HepG2 (cell line): ENCODE data around the gene MTMR6. TPM values are rescaled to one million over a fixed set of nuclear protein-coding genes. Genes with fewer than 3 reads are reported as not detected.

Experiments
- ATAC-seq: fragments of 200-7000 bp; cut with Tn5 transposase; 3 replicates; pipeline ENCODE4 v1.9.1; 2020; ENCODE audit warnings: mild to moderate bottlenecking, moderate library complexity
- BruUV-seq: library from RNA; stranded (reverse); fragments of 400-500 nt; replicated peaks from 2 replicates; lab custom pipeline; 2021; lab: Mats Ljungman, UMichigan
- CTCF ChIA-PET: fragments of 300-600 bp; formaldehyde crosslinking; extraction: SDS; loops from one replicate; lab custom pipeline; 2021; ENCODE audit warnings: low total read pairs, inconsistent platforms, low intra/inter-chr PET ratio; lab: Yijun Ruan, JAX
- POLR2A ChIA-PET: fragments of 350-600 bp; sonication (Branson Sonifier 250); formaldehyde crosslinking; loops from one replicate; lab custom pipeline; 2020; ENCODE audit warnings: antibody characterized with exemption, inconsistent platforms; lab: Yijun Ruan, JAX
- DNase-seq: peaks from one replicate; pipeline ENCODE4 v3.0.0-alpha.2; 2015; ENCODE audit warnings: low spot score
- FAIRE-seq: peaks from 3 replicates; lab custom pipeline; 2011; peaks lifted over from hg19 to GRCh38; lab: Jason Lieb, UNC
- H2AFZ ChIP-seq: one replicate; pipeline ENCODE4 v1.6.1; 2011; ENCODE audit warnings: low read length, inconsistent platforms
- H3K27ac ChIP-seq: fragments of 300-600 bp; 3 replicates; pipeline ENCODE4 v1.8.0; 2011; ENCODE audit warnings: mixed run types, mild to moderate bottlenecking, mixed read lengths, low read length, inconsistent platforms; ENCODE audit not compliant: insufficient read depth; ENCODE audit errors: extremely low read length
- H3K27me3 ChIP-seq, 2 experiments: fragments of 200-600 bp in 1 of 2; 2 replicates in 1 of 2; 3 replicates in 1 of 2; pipeline versions ENCODE4 v1.6.0 to v1.8.0; 2011; ENCODE audit warnings: low read length in 2 of 2, mild to moderate bottlenecking in 2 of 2, moderate library complexity in 2 of 2, inconsistent platforms in 1 of 2; ENCODE audit not compliant: insufficient read depth in 2 of 2, control insufficient read depth in 1 of 2
- H3K36me3 ChIP-seq, 2 experiments: fragments of 200-600 bp in 1 of 2; replicated peaks in 1 of 2; 2 replicates in 1 of 2; 3 replicates in 1 of 2; pipeline versions ENCODE4 v1.5.1 to v1.8.0; 2011; ENCODE audit warnings: low read length in 2 of 2, inconsistent platforms in 1 of 2; ENCODE audit not compliant: insufficient read depth in 2 of 2, control insufficient read depth in 1 of 2
- H3K4me1 ChIP-seq: 2 replicates; pipeline ENCODE4 v1.5.1; 2012; ENCODE audit warnings: low read length, inconsistent platforms; ENCODE audit not compliant: insufficient read depth
- H3K4me2 ChIP-seq: 2 replicates; pipeline ENCODE4 v1.6.0; 2011; ENCODE audit warnings: low read depth, low read length, inconsistent platforms
- H3K4me3 ChIP-seq, 3 experiments: fragments of 200-600 bp in 1 of 3; sonication (generic), shearing (Covaris generic) in 1 of 3; replicated peaks in 1 of 3; 2 replicates each; pipeline ENCODE4 v1.5.1; 2011 to 2016; ENCODE audit warnings: low read length in 3 of 3, inconsistent platforms in 2 of 3, low read depth in 2 of 3, mild to moderate bottlenecking in 2 of 3, control low read depth in 1 of 3, mixed read lengths in 1 of 3; ENCODE audit not compliant: insufficient read depth in 1 of 3
- H3K79me2 ChIP-seq: one replicate; pipeline ENCODE4 v1.6.1; 2011; ENCODE audit warnings: low read length, inconsistent platforms; ENCODE audit not compliant: insufficient read depth
- H3K9ac ChIP-seq: 2 replicates; pipeline ENCODE4 v1.6.0; 2011; ENCODE audit warnings: mild to moderate bottlenecking, low read depth, low read length, inconsistent platforms; ENCODE audit not compliant: insufficient read depth
- H3K9me3 ChIP-seq: 2 replicates; pipeline ENCODE4 v1.5.1; 2012; ENCODE audit warnings: mild to moderate bottlenecking, low read length
- H4K20me1 ChIP-seq: 2 replicates; pipeline ENCODE4 v1.6.0; 2011; ENCODE audit warnings: inconsistent platforms, mild to moderate bottlenecking, low read length, moderate library complexity; ENCODE audit not compliant: insufficient read depth
- AGO1 ChIP-seq: fragments of 200-400 bp; formaldehyde crosslinking; IDR thresholded peaks from 2 replicates; pipeline ENCODE4 v1.6.1; 2017; ENCODE audit warnings: mild to moderate bottlenecking, low read depth, low read length, moderate library complexity; ENCODE audit not compliant: poor library complexity, severe bottlenecking
- AHR ChIP-seq: IDR thresholded peaks from 2 replicates; pipeline ENCODE4 v1.6.1; 2018; ENCODE audit warnings: missing genetic modification reagents, missing compliant biosample characterization
- CENPX ChIP-seq: sonication (generic); formaldehyde crosslinking; IDR thresholded peaks from 2 replicates; pipeline ENCODE4 v1.9.0; 2021; ENCODE audit warnings: mild to moderate bottlenecking, missing genetic modification reagents, moderate library complexity
- EED ChIP-seq: sonication (generic); formaldehyde crosslinking; IDR thresholded peaks from 2 replicates; pipeline ENCODE4 v1.5.0; 2020; ENCODE audit warnings: mild to moderate bottlenecking, missing genetic modification reagents
- POLR2AphosphoS5 ChIP-seq: IDR thresholded peaks from 2 replicates; pipeline ENCODE4 v1.6.1; 2012; ENCODE audit warnings: low read depth, low read length
- PRPF4 ChIP-seq: fragments of 200-400 bp; formaldehyde crosslinking; IDR thresholded peaks from 2 replicates; pipeline ENCODE4 v1.6.1; 2016; ENCODE audit warnings: low read length, low read depth; ENCODE audit not compliant: poor library complexity, severe bottlenecking
- REXO4 ChIP-seq: sonication (generic); formaldehyde crosslinking; IDR thresholded peaks from 2 replicates; pipeline ENCODE4 v1.8.0; 2022; ENCODE audit warnings: missing genetic modification reagents, mild to moderate bottlenecking, borderline replicate concordance
- TCF7 ChIP-seq: sonication (generic); IDR thresholded peaks from 2 replicates; pipeline ENCODE4 v1.6.1; 2016; ENCODE audit warnings: antibody characterized with exemption, low read depth
- ZBTB14 ChIP-seq: sonication (generic); formaldehyde crosslinking; IDR thresholded peaks from 2 replicates; pipeline ENCODE4 v1.4.0; 2020; ENCODE audit warnings: missing genetic modification reagents
- ZBTB49 ChIP-seq: sonication (generic); formaldehyde crosslinking; IDR thresholded peaks from 2 replicates; pipeline ENCODE4 v1.4.0; 2020; ENCODE audit warnings: missing genetic modification reagents, borderline replicate concordance
- ZNF101 ChIP-seq: sonication (generic); formaldehyde crosslinking; IDR thresholded peaks from 2 replicates; pipeline ENCODE4 v1.4.0; 2020; ENCODE audit warnings: mild to moderate bottlenecking, low read depth, missing genetic modification reagents, borderline replicate concordance
- ZNF138 ChIP-seq: sonication (generic); formaldehyde crosslinking; IDR thresholded peaks from 2 replicates; pipeline ENCODE4 v1.5.0; 2020; ENCODE audit warnings: mild to moderate bottlenecking, low read depth, missing genetic modification reagents
- ZNF431 ChIP-seq: sonication (generic); formaldehyde crosslinking; IDR thresholded peaks from 2 replicates; pipeline ENCODE4 v1.9.0; 2022; ENCODE audit warnings: missing genetic modification reagents, low read depth, mild to moderate bottlenecking, borderline replicate concordance
- ZNF460 ChIP-seq: sonication (generic); formaldehyde crosslinking; IDR thresholded peaks from 2 replicates; pipeline ENCODE4 v1.5.1; 2020; ENCODE audit warnings: missing genetic modification reagents, mild to moderate bottlenecking, borderline replicate concordance
- ZNF543 ChIP-seq: sonication (generic); formaldehyde crosslinking; IDR thresholded peaks from 2 replicates; pipeline ENCODE4 v1.4.0; 2020; ENCODE audit warnings: mild to moderate bottlenecking, missing genetic modification reagents
- ZNF580 ChIP-seq: IDR thresholded peaks from 2 replicates; pipeline ENCODE4 v1.6.1; 2016; ENCODE audit warnings: low read depth, borderline replicate concordance
- ZNF724P ChIP-seq: sonication (generic); formaldehyde crosslinking; IDR thresholded peaks from 2 replicates; pipeline ENCODE4 v1.8.0; 2022; ENCODE audit warnings: missing genetic modification reagents, borderline replicate concordance
- ZNF776 ChIP-seq: sonication (generic); formaldehyde crosslinking; IDR thresholded peaks from 2 replicates; pipeline ENCODE4 v1.4.0; 2020; ENCODE audit warnings: mild to moderate bottlenecking, missing genetic modification reagents
- WGBS: methylation state at CpG from one replicate; pipeline ENCODE4 v1.1.6; 2017; ENCODE audit warnings: low lambda C conversion rate; 5-methylcytosine and 5-hydroxymethylcytosine counted together
- in situ Hi-C: cut with HindIII; loops from 2 replicates; pipeline ENCODE4 v1.10.0; 2017; ENCODE audit warnings: low pct_unique_long_range_greater_than_20kb; ENCODE audit not compliant: extremely low pct_ligation_motif_present
- intact Hi-C: fragments of 100-400 bp; cut with micrococcal nuclease; formaldehyde crosslinking; loops from one replicate; pipeline ENCODE4 v1.10.0; 2022; ENCODE audit not compliant: unreplicated experiment
- polyA plus RNA-seq, 8 experiments: library from polyadenylated mRNA; depleted of rRNA in 3 of 8; stranded (reverse) in 7 of 8; unstranded in 1 of 8; fragments of >200 nt; fragmentation: Illumina TruSeq in 4 of 8; extraction: Trizol in 4 of 8; gene quantifications; 2 replicates each; pipeline versions ENCODE4 v1.2.1 to v1.2.3, GENCODE V29; 2011 to 2016; ENCODE audit warnings: low read depth in 4 of 8, missing spikeins in 1 of 8, mixed read lengths in 1 of 8; ENCODE audit not compliant: insufficient read depth in 1 of 8
- total RNA-seq, 5 experiments: library from RNA; depleted of rRNA; stranded (reverse); fragments of >200 nt; fragmentation: Illumina TruSeq; extraction: Trizol; gene quantifications; 2 replicates each; pipeline ENCODE4 v1.2.3, GENCODE V29; 2016; ENCODE audit warnings: low read depth in 1 of 5

The MTMR6 gene
- total and polyA plus RNA-seq, 2 of the 13 experiments (the other 11 are each of a cell fraction or from before 2014, with no cell fraction given), result 3.4 to 7.8 TPM

- TF ChIP-seq POLR2AphosphoS5, result peak; percentile 84
Observed at GRCh38 chr13:25301347-25302113, 14.2 kb upstream of the MTMR6 start, which contains the start of gene NUP58 (continued).

GRCh38 chr13:25300861-25301346, 13.6 kb upstream of the MTMR6 start:
- BruUV-seq, result no TSS peak
- H3K4me1 ChIP-seq, result peaks cover 39% of the 10 kb centered on the region
- peak overlapping the region; percentile 84 for H3K9ac ChIP-seq
- peak overlapping the region; percentile 80 for H3K27ac ChIP-seq
- in situ Hi-C loops (no loop called here), intact Hi-C loops (loop anchor here (1.0 kb wide), 1 partner anchor 14 kb away; the partner anchor contains the start of gene MTMR6)
- H3K27me3 ChIP-seq, result no peaks in the 10 kb centered on the region; a peak in 1 of 5 replicates
- H3K4me2 ChIP-seq, result peak overlapping the region; percentile 83
- no peaks in the 10 kb centered on the region; the same call in 1 of the 2 replicates for H4K20me1 ChIP-seq
- H2AFZ ChIP-seq, result peak overlapping the region; percentile 93
- no peaks in the 10 kb centered on the region for H3K9me3 ChIP-seq
- no peak for DNase-seq
- H3K36me3 ChIP-seq, result no peaks in the 10 kb centered on the region
- ATAC-seq, result no peak
- ChIA-PET POLR2A (no interaction called here), CTCF (no interaction called here)
- peaks cover 42% of the 10 kb centered on the region for H3K79me2 ChIP-seq
- 91% methylated on average over 30 of the region's 33 CpGs for WGBS
- peak overlapping the region; percentile 85 to 96 (median 89); a peak in 5 of 6 replicates for H3K4me3 ChIP-seq
- FAIRE-seq, result no peak
- no peak for TF ChIP-seq ZNF101 (CRISPR knock-in tag)
- TF ChIP-seq ZBTB49 (CRISPR knock-in tag), result no peak
- no peak for TF ChIP-seq TCF7
- TF ChIP-seq EED (CRISPR knock-in tag), result no peak
- peak; percentile 47 for TF ChIP-seq PRPF4
- TF ChIP-seq ZNF543, result no peak
- no peak for TF ChIP-seq ZNF580
- TF ChIP-seq ZNF724P (CRISPR knock-in tag), result peak; percentile 0; the same call in 1 of the 2 replicates
- TF ChIP-seq ZNF431 (CRISPR knock-in tag), result no peak
- TF ChIP-seq ZNF138 (CRISPR knock-in tag), result 0 out of 2 replicates have a peak, but pooled peaks have one; percentile 3
- TF ChIP-seq AGO1, result peak; percentile 28
- no peak for TF ChIP-seq ZBTB14 (CRISPR knock-in tag)
- TF ChIP-seq ZNF776, result no peak
- no peak for TF ChIP-seq AHR (CRISPR knock-in tag)
- no peak for TF ChIP-seq ZNF460 (CRISPR knock-in tag)
- no peak for TF ChIP-seq REXO4
- no peak for TF ChIP-seq CENPX (CRISPR knock-in tag)
